ENCODE measurements around the gene KIF26A.

The KIF26A gene

DNA sequence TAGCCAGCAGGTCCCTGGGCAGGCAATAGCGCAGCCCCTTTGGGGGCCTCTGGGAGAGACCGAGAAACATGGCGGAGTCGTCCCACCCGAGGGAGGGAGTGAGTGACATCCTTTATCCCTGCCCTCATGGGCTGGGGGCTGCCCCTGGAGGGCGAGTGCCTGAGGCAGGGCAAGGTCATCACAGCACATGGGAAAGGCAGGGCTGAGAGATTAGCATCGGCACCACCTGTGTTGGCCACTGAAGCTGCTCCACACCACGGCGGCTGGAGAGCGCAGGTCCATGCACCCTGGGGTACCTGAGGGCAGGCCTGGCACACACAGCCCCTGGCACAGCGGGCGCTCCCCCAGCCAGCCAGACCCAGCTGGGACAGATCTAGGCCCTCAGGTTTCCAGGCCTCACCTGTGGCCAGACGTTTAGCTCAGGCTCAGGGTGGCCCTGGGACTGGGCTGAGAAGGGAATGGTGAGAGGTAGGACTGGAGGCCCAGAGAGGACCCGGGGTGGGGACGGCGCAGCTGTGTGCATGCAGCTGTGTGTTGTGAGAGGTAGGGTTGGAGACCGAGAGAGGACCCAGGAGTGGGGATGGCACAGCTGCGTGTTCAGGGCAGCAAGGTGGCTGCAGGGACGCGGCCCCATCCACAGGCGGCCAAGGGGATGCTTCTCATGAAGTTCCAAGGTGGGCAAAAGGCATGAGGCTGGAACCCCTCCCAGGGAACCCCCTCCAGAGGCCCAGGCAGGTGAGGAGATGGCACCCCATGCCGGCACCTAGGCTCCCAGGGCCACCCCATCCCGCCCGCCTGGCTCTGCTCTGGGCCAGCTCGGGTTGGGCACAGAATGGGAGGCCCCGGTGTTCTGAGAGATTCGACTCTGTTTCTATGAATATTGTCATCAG, 74.1 kb downstream of the KIF26A start:
- no peak for DNase-seq

DNA sequence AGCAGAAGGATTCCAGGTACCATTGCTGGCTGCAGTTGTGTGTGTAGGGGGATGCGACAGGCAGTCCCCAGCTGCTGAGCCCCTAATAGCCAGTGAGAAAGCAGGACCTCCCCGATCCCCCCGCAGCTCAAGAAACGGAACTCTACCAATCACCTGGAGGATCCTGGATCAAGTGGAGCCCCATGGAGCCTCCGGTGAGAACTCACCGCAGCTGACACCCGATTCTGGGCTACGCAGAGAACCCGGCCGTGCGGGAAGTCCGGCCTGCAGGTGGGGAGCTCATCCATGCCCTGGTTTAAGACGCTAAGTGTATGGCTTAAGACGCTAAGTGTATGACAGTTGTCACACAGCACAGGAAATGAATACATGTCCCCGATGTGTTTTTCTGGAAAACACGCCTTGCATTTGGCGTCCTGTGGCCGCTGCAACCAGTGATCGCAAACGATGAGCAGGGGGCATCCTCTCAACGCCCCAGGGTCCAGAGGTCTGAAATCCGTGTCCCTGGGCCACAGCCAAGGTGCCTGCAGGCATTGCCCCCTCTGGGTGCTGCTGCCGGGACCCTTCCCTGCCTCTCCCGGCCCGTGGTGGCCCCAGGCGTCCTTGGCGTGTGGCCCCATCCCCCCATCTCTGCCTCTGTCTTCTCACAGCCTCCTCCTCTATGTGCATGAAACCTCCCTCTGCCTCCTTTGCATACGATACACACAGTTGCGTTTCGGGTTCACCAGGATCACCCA, 75.1 kb downstream of the KIF26A start:
- DNase-seq, result no peak

DNA sequence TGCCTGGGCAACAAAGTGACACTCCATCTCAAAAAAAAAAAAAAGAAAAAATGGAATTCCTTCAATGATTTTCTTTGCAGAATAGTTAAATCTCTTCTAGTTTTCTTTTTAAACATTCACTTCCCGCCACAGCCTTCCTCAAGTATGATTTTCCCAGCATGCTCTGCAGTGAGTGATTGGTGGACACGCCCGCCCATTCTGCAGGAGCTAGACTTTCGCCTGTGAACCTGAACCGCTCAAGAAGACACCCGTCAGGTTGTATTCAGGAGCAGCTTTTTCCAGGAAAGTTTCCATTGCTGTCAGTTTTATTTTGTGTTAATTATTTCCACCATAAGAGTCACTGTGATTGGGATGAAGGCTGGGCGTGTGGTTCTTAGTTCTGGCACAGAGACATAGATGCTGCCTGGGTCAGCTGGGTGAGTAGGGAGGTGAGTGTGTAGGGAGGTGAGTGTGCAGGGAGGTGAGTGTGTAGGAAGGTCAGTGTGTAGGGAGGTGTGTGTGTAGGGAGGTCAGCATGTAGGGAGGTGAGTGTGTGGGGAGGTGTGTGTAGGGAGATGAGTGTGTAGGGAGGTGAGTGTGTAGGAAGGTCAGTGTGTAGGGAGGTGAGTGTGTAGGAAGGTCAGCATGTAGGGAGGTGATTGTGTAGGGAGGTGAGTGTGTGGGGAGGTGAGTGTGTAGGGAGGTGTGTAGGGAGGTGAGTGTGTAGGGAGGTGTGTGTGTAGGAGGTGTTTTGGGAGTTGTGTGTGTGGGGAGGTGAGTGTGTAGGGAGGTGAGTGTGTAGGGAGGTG, 76.2 kb downstream of the KIF26A start:
- no peak for DNase-seq

DNA sequence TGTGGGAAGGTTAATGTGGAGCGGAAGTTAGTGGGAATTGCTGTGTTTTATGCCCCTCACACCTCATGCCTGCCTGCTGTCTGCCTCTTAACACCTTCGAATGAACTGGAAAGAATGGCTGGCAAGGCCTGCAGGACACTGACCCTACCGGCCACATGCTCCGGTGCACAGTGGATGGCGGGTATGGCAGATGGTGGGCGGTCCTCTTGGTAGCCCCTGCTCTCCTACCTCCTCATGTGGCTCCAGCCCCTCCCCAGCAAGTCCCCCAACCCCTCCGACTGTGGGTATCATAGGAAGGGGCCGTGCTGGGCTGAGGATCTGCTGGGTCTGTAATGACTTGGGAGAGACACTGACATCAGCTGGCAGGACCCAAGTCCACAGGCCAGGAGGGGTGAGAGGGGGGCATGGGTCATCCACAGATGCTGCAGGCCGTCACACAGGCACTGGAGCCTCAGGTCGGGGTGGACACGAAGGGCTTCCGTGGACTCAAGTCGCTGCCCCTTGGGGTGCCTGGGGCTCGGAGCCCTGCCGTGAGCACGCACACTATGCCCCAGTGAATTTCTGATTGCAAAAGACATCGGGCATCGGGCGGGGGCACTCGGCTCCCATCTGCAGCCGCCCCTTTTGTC, 77.4 kb downstream of the KIF26A start:
- DNase-seq, result no peak

DNA sequence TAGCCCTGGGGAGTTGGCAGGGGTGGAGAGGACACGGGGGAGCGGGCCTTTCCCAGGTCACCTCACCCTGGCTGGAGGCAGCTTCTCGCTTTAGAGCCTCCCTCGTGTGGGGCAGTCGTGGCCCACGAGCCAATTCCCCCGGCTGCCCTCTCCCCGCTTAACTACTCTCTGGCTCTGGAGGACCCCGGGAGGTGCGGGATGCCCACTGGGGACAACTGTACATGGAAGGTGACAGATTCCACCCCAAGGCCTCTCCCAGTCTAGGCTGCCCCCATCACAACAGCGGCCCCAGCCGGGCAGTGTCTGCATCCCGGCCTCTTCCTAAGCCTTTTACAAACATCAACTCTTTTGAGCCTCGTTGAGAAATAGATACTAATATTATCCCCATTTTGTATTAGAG, 78.1 kb downstream of the KIF26A start:
- DNase-seq, result no peak

DNA sequence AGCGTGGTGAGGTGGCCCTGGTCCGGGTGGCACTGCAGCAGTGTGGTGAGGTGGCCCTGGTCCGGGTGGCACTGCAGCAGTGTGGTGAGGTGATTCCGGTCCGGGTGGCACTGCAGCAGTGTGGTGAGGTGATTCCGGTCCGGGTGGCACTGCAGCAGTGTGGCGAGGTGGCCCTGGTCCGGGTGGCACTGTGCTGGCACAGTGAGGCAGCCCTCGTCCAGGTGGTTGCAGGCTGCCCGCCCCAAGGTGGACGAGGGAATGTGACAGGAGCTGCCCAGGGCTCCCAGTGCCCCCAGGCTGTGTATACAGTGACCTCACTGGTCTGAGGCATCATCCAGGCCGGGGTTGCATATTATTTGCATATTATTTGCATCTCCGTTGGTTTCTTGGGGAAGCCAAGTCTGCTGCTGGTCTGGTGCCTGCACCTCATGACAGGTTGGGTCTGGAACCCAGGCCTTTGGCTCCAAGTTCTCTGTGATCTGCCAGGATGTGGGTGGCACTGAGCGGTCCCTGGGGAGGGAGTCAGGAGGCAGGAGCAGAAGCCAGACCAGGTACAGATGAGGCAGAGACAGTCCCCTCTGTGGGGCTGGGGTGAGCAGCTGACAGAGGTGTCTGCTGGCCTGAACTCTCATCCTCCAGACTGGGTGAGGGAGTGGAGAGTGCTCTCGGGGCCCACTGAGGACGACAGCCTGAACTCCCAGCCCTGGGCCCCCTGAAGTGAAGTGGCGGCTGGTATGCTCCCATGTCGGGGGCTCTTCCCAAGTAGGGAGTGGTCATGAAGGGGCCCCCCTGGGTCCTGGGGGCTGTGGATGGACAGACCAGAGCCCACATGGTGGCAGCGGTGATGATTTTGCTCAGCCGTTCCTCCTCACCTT, 79.3 kb downstream of the KIF26A start:
- DNase-seq, result no peak

DNA sequence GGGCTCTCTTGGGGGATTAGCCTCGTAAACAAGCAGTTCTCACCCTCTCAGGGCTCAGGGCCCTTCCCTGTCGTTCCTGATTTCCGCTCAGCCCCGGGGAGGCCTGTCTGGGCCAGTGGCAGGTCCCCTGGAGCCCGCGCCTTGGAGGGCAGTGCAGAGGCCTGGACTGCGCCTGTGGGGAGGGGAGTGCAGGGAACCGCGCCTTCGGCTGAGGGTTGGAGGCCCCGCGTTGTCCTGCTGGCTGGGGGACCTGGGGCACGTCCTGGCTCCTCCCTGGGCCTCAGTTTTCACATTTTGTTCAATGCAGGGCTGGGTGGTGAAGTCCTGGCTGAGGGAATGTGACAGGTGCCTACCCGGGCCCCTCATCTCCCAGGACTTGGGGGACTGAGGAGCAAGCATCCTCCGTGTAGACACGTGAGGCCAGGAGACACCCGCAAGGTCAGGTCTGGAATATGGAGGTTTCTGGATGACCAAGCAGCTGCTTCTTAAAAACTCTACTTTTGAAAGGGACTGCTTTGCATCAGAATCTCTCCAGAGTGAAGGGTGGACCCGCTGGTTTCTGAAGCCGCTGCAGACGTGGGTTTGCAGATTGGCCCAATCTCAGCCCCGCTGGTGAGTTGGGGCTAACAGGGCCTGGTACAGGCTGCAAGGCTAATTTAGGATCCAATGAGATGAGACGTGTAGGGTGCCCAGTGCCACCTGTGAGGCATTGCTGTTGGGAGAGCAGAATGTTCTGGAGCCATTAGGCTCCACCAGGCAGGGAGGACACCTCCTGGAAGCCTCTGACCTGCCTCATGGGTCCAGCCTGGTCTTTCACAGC, 80.2 kb downstream of the KIF26A start:
- DNase-seq, result no peak

DNA sequence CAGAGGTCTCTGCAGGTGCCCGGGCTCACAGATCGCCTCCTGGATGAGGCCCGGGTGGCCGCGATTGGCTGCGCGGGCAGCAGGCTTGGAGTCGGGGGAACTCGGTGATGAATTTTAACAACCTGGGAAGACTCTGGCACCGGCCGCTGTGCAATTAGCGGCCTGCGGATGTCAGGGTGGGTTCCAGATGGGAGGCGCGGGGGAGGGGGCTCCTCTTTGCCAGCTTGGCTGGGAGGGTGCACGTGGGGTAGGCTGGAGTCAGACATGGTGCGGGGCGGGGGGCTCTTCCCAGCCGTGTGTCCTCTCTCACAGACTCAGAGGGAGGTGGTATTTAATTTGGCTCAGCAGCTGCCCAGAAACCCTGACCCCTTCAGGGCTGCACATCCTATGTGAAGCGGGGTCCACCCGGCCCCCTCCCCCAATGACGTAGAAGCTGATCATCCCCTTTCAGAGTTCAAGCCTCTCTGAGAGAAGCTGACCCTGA, 81.4 kb downstream of the KIF26A start:
- no peak for DNase-seq

DNA sequence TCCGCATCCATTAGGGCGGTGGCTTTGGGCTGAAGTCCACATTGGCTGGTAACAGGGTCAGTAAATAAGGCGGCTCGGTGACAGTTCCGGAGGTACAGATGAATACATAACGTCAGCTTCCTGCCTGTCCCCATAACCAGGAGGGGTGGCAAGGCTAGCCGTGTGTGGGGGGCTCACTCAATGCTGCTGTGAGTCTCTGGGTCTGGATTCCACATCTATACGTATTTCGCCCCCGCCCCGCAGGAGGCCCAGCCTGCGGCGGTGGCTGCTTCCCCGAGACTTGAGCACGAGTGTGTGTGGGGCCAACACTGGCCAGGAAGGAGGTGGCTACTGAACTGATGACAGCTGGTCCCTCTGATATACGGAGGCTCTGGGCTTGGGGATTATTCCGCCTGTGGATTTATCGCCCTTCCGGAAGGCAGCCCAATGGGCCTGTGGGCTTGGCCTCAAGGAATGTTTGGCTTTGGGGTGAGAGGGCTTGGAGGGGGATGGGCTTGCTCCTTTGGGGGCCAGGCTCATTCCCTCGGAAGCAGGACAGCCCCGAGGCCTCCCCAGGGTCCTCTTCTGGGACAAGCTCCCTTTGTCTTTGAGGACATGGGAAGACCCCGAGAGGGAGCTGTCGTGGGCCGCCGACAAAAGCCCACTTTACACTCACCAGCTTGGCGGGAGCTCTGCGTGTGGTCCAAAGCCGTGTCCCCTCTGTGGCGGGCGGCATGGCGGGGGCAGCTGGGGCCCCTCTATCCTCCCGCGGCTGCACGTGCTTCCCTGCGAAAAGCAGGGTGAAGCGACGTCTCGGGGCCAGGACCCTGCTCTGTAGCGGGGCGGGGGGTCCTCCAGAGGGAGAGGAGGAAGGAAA, 82.1 kb downstream of the KIF26A start:
- no peak for DNase-seq

DNA sequence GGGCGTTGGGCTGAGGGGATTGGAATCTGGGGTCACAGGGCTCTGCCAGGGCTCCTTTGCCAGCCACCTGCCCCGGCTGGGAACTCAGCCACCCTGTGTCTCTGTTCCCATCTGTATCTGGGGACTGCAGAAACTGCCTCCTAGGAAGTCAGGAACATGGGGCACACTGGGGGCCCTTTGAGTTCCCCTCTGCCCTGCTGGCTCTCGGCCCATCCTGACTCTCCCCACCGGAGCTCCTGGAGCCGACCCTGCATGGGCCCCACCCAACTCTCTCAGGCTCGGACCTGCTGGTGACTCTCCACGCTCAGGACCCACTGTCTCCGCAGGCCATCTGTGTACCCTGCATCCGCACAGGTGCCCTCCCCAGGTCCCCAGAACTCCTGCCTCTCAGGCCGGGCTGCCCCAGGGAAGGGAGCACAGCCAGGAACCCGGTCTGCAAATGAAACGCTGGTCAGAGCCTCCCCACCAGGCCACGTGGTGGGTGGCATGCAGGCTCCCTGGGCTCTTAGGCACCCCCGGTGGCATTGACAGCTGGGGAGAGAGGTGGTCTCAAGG, 82.8 kb downstream of the KIF26A start:
- DNase-seq, result no peak

DNA sequence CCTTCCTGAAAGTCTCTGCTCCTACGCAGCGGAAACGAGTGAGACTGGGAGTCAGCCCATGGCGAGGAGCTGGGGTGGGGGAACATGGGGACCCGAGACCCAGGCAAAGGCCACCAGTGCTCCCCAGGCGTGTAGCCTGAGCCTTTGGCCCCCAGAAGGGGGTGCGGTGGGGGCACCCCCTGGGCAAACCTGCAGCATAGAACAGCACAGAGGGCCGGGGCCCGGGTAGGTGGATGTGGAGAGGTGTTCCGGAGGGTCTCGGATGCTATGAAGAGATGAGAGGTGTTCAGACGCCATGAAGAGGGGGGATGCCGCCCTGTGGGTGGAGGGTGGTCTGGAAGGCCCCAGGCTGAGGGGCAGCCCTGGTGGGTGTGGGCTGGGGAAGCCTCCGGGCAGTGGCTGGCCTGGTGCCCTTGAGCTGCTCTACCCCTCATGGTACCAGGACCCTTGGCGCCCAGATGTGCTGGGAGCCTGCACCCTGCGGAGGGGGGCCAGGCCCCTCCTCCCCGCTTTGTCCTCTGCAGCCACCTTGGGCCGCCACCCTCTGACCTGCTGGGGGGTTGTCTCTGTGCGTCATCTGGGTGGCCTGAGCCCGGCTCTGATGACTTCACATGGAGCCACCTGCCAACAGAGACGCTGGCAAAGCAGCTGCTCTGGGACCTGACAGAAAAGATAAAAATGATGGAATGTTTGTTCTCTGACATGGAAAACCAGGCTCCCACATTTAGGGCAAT, 83.4 kb downstream of the KIF26A start:
- DNase-seq, result no peak

DNA sequence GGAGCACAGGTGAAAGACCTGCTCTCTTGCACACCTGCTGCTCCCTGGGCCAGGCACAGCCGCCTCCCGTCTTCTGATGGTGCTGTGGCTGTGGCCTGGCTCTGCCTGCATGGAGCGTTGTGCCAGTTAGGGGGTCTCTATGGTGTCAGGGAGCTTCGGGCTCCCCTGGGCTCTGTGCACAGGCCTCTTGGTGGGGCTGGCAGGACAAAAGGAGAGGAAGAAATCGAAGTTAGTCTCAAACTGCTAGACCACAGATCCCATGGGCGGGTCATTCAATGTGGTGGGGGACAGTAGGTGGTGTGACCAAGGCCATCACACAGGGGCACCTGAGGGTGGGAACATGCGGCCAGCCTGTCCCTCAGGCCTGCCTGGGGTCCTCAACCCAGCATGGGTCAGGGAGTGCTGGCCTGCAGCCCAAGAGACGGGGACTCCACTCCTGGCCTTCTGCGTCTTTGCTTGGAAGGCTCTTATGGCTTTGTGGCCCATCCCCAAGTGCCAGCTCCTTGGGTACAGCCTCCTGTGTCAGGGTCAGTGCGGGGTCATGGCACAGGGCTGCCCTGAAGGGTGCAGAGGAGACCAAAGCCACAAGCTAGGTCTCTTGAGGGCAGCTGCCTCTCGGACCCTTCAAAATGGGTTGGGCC, 84.1 kb downstream of the KIF26A start:
- DNase-seq, result no peak

DNA sequence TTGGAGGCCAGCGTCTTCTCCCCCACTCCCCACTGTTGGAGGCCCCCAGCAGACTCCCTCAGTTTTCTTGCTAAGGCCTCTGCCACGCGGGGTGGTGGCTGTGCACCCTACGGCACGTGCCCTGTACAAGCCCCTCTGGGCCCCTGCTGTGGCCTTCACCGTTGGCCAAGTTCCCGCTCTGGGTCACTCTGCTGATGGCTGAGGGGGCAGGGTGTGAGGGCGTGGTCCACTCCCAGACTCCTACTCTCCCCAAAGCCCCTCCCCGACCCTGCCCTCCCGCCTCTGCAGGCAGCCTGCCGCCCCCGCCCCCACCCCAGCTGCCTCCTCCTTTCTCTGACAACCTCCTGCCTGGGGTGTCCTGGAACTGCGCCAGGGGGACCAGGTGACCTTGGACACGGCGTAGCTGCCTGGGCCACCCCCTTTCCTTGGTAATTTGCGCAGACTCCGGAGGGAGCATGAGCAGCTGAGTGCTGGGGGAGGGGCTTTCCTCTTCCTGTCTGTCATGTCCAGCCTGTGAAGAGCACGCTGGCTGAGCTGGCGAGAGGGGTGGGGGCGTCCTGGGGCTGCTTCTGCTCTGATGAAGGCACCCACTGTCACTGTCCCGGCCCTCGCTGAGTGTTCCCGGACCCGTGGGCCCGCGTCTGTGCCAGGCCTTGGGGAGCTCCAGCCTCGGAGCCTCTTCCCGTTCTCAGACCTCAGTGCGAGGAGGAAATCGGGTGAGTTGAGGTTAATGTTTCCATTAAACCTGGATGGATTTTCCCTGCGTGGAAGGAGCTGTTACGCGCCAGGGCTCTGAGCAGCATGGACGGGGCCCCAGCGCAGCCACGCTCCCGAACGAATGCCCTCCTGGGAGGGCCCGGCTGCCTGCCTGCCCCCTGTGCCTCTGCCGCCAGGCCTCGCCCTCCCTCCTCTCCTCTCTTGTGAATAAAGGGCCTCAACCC, 85.0 kb downstream of the KIF26A start:
- DNase-seq, result no peak

DNA sequence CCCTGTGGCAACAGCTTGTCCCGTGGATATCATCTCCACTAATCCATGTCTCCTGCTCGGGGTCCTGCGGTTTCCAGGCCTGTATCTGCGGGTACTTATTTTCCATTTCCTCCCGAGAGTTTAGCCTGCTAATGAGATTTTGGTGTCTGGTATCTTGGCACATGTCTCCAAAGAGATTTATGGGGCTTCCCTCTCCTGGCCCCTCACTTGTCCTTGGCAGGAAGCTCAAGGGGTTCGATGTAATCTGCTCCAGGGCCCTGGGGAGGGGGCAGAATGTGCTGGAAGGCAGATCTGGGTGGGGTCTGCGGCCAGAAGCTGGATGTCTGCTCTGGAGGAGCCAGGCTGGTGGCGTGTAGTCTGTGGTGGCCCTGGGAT, 85.7 kb downstream of the KIF26A start:
- DNase-seq, result no peak

DNA sequence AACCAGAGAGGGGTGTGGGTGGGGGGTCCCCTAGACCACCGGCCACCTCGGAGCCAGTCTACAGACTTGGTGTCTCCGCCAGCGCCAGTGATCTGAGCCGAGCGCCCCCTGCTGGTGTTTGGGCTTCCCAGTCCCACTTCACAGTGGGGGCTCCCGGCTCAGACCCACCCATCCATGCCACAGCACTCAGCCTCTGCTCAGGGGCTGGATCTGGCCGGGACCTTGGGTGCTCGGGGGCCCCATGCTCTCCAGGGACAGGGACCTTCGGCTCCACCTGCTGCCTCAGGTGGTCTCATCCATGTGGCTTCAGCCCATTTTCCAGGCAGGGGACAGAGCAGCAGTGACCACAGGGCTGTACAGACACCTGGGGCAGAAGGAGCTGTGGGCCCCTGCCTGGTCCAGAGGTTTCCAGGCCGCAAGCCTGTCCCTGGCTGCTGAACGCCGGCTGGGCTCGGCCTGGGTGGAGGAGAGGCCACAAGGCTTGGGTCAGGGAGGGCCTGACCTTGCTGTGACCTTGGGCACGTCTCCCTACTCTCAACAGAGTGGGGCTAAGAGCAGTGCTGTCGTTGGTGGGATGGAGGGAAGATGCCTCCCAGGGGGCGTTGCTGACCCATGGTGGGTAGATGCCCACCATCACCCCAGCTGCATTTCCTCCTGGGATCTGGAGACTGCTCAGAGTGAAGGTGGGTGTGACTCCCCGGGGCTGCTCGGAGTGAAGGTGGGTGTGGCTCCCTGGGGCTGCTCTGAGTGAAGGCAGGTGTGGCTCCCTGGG, 86.3 kb downstream of the KIF26A start:
- peak; percentile 43 for DNase-seq
